Measurements from ENCODE around the gene CFAP300.

DNA sequence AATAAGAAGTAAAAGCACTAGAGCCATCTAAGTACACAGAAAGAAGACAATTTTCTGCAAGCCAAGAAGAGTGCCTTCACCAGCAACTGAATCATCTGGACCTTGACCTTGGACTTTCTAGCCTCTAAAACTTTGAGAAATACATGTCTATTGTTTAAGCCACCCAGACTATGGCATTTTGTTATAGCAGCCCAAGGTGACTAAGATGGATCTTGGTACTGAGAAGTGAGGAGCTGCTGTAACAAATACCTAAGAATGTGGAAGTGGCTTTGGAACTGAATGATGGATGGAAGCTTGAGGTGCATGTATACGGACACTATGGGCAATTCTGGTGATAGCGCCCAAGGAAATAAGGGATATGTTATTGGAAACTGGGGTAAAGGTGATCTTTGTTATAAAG is 14.9 kb downstream of the CFAP300 start:
- TF ChIP-seq, protein P1, sequence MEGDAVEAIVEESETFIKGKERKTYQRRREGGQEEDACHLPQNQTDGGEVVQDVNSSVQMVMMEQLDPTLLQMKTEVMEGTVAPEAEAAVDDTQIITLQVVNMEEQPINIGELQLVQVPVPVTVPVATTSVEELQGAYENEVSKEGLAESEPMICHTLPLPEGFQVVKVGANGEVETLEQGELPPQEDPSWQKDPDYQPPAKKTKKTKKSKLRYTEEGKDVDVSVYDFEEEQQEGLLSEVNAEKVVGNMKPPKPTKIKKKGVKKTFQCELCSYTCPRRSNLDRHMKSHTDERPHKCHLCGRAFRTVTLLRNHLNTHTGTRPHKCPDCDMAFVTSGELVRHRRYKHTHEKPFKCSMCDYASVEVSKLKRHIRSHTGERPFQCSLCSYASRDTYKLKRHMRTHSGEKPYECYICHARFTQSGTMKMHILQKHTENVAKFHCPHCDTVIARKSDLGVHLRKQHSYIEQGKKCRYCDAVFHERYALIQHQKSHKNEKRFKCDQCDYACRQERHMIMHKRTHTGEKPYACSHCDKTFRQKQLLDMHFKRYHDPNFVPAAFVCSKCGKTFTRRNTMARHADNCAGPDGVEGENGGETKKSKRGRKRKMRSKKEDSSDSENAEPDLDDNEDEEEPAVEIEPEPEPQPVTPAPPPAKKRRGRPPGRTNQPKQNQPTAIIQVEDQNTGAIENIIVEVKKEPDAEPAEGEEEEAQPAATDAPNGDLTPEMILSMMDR (conservative IDR thresholded peaks at IDR 0.05; ENCODE audit: low read depth, low read length): no peak
- TF ChIP-seq EZH2phosphoT487 (IDR thresholded peaks at IDR 0.05; ENCODE audit: borderline replicate concordance, low read length) (no peak), EZH2 (IDR thresholded peaks at IDR 0.05; ENCODE audit: low read length, unreplicated experiment) (no peak)

Measured in PC-3 (cell line).